ENCODE data around the gene LY6G6C. TPM values are rescaled to one million over a fixed set of nuclear protein-coding genes. Genes with fewer than 3 reads are reported as not detected.

The LY6G6C gene
- total RNA-seq, 1 donor from 2014 or later: 1.3 TPM

DNA sequence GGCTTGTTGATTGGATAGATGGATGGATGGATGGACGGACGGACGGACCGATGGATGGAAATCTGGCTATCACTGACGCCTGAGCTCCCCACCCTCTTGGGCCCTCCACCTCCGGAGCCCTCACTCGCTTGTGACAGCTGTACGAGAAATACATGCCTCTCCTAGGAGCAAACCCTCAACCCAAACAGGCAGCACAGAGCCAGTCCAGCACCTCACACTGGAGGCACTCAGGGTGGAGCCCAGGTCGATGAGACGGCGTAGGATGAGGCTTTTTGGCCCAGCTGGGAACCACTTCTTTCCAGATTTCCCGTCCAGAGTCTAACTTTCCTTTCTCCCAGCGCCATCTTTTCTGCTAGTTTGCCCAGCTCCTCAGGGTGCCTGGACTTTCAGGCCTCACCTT, 38.0 kb downstream of the LY6G6C start:
- H3K27me3 Mint-ChIP-seq (ENCODE audit: low read depth): no peaks in the 10 kb centered on the region
- H3K36me3 Mint-ChIP-seq: peaks cover 19% of the 10 kb centered on the region
- peak overlapping the region; percentile 68 for H3K27ac Mint-ChIP-seq
- DNase-seq (ENCODE audit: low spot score in 2 of 2, unreplicated experiment in 2 of 2): no peak
- no peaks in the 10 kb centered on the region for H3K9me3 Mint-ChIP-seq
- TF ChIP-seq, protein P1, sequence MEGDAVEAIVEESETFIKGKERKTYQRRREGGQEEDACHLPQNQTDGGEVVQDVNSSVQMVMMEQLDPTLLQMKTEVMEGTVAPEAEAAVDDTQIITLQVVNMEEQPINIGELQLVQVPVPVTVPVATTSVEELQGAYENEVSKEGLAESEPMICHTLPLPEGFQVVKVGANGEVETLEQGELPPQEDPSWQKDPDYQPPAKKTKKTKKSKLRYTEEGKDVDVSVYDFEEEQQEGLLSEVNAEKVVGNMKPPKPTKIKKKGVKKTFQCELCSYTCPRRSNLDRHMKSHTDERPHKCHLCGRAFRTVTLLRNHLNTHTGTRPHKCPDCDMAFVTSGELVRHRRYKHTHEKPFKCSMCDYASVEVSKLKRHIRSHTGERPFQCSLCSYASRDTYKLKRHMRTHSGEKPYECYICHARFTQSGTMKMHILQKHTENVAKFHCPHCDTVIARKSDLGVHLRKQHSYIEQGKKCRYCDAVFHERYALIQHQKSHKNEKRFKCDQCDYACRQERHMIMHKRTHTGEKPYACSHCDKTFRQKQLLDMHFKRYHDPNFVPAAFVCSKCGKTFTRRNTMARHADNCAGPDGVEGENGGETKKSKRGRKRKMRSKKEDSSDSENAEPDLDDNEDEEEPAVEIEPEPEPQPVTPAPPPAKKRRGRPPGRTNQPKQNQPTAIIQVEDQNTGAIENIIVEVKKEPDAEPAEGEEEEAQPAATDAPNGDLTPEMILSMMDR (IDR thresholded peaks at IDR 0.05; ENCODE audit: unreplicated experiment): no peak
- H3K4me3 Mint-ChIP-seq: peak overlapping the region; percentile 80
- peaks cover 22% of the 10 kb centered on the region for H3K4me1 Mint-ChIP-seq

DNA sequence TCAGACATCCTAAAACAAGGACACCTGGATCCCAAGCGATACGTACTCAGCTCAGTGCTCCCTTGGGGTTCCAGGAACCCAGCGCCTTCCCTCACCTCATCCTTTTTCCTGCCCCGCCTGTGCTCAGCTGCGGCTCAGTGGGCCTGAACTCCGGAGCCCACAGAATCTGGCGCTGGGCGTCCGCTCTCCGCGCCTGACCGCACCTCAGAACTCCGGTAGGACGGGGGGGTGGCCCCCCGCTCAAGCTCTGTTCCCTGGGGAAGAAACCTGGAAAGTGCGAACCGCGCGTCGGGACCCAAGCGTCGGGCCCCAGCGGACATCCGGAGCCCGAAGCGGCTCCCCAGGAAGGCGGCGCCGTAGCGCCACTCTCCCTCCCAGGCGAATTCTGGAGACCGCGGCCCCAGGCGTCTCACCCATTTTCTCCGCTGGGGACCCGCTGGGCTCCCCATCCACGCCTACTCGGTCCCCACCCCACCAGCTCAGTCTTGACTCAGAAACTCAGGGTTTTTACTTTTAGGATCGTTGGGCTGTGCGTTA, 40.3 kb downstream of the LY6G6C start:
- H3K4me3 Mint-ChIP-seq: peak overlapping the region; percentile 80
- peaks cover 6% of the 10 kb centered on the region for H3K36me3 Mint-ChIP-seq
- peak in 1 of 2 experiments; percentile 54 for DNase-seq (ENCODE audit: low spot score in 2 of 2, unreplicated experiment in 2 of 2)
- peaks cover 22% of the 10 kb centered on the region for H3K4me1 Mint-ChIP-seq
- TF ChIP-seq, protein P1 (IDR thresholded peaks at IDR 0.05; ENCODE audit: unreplicated experiment): no peak
- no peaks in the 10 kb centered on the region for H3K27me3 Mint-ChIP-seq (ENCODE audit: low read depth)
- H3K9me3 Mint-ChIP-seq: no peaks in the 10 kb centered on the region
- peak overlapping the region; percentile 75 for H3K27ac Mint-ChIP-seq

DNA sequence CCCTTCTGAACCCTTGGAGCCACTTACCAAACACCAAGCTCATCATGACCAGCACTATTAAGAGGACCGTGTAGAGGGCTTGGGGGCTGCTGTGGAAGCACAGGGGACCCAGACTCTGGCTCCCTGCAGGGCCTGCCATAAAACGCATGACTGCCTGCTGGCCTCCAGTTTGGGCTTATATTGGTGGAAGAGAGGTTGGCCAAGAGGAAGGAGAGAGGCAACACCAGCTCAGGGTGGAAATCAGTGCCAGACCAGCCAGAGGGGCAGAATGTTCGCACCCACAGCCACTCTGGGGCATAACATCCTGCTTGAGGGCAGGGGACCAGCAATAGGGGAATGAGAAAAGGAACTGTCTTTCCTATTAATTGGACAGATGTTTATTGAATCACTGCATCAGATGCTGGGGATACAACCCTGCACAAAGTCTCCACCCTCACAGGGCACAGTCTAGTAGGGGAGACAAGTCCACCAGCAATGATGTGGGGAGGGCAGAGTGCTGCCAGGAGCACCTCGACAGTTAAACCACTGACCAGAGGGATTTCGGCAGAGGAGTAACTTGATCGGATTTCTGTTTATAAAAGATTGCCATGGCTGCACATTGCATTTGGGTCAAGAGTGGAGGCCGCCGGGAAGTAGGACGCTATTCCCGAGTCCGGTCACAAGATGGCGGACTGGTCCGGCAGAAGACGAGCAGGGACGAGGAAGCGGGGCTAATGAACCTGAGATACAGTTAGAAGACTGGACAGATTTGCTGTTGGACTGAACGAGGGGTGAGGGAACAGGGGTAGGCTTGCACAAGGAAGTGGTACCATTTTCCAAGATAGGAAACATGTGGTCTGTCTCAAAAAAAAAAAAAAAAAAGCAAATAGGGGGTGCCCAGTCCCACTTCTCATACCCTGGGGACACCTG, 41.1 kb downstream of the LY6G6C start, which contains the start of gene LY6G5C:
Gene LY6G5C (minus strand): TSS at position 842 of the 909 bp plus-strand sequence. CDS start 694 bp downstream, at position 148.
- no peaks in the 10 kb centered on the region for H3K27me3 Mint-ChIP-seq (ENCODE audit: low read depth)
- DNase-seq (ENCODE audit: low spot score in 2 of 2, unreplicated experiment in 2 of 2): peak; percentile 62 to 75
- H3K27ac Mint-ChIP-seq: peak within 1 kb of the TSS; percentile 75

DNA sequence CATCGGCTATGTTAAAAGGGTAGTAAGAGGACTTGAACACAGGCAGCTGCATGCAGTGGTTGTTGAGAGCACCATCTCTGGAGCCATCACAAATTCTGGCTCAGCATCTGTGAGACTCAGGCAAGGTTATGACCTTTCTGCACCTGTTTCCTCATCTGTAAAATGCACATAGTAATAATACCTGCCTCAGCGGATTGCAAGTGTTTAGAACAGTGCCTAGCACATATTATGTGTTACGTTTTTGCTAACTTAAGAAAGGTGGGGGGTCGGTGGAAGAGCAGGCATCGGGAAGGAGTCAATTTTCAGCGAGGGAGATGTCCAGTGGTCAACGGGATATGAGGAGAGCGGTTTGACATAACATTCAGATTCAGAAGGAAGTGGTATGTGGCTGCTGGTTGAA, 43.6 kb downstream of the LY6G6C start:
- no peaks in the 10 kb centered on the region for H3K9me3 Mint-ChIP-seq
- H3K4me1 Mint-ChIP-seq: peaks cover 15% of the 10 kb centered on the region
- H3K36me3 Mint-ChIP-seq: peaks cover 3% of the 10 kb centered on the region
- H3K4me3 Mint-ChIP-seq: no peak overlapping the region
- no peak for DNase-seq (ENCODE audit: low spot score in 2 of 2, unreplicated experiment in 2 of 2)
- no peaks in the 10 kb centered on the region for H3K27me3 Mint-ChIP-seq (ENCODE audit: low read depth)
- no peak overlapping the region for H3K27ac Mint-ChIP-seq
- TF ChIP-seq, protein P1 (IDR thresholded peaks at IDR 0.05; ENCODE audit: unreplicated experiment): no peak

More for the DNA sequence above, 41.1 kb downstream of the LY6G6C start, which contains the start of gene LY6G5C:
- H3K4me3 Mint-ChIP-seq: peak within 1 kb of the TSS; percentile 80
- H3K4me1 Mint-ChIP-seq: peaks cover 22% of the 10 kb centered on the region
- no peaks in the 10 kb centered on the region for H3K9me3 Mint-ChIP-seq
- TF ChIP-seq, protein P1 (IDR thresholded peaks at IDR 0.05; ENCODE audit: unreplicated experiment): no peak
- H3K36me3 Mint-ChIP-seq: peaks cover under 1% of the 10 kb centered on the region

DNA sequence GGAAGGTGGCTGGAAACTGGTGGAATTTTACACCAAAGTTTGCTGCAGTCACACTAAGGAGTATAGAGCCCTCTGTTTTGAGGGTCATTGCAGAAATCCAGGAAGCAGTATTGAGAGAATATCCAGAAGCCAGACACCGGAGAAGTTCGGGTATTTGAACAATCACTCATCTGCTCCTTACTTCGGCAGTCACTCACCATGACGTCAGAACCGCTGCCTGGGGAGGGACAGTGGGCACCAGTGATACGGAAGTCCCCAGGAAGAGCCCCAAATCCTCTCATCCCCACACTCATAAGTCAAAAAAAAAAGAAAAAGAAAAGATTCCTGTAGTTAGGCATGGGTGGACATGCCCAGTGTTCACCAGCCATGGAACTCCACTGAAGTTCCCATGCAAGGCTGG, 44.6 kb downstream of the LY6G6C start:
- no peaks in the 10 kb centered on the region for H3K9me3 Mint-ChIP-seq

More for the DNA sequence above, 44.6 kb downstream of the LY6G6C start:
- peaks cover 8% of the 10 kb centered on the region for H3K36me3 Mint-ChIP-seq
- H3K4me3 Mint-ChIP-seq: no peak overlapping the region
- H3K4me1 Mint-ChIP-seq: peaks cover 14% of the 10 kb centered on the region
- H3K27ac Mint-ChIP-seq: no peak overlapping the region
- H3K27me3 Mint-ChIP-seq (ENCODE audit: low read depth): no peaks in the 10 kb centered on the region
- TF ChIP-seq, protein P1 (IDR thresholded peaks at IDR 0.05; ENCODE audit: unreplicated experiment): no peak
- DNase-seq (ENCODE audit: low spot score in 2 of 2, unreplicated experiment in 2 of 2): no peak
